Activated CD8-positive, alpha-beta T cell treated with anti-CD3 and anti-CD28 coated beads, Interleukin-2, amount 10 ng/mL, durations not matched to agents 7 days and 5 days (primary cell): ENCODE results near the gene ALKBH1. TPM values are rescaled to one million over a fixed set of nuclear protein-coding genes. Genes with fewer than 3 reads are reported as not detected.
"Not testable (repeated sequence)": the region's sequence is repeated elsewhere in the genome, so short reads cannot be mapped to it uniquely, and the experiment has no call there.

Source experiments
- ATAC-seq: fragments of 150-1000 bp; cut with Tn5 transposase; one replicate; pipeline ENCODE4 v1.10.0; 2021; ENCODE audit warnings: moderate library complexity
- CTCF ChIA-PET: fragments of 350-600 bp; sonication (Branson Sonifier 250); formaldehyde crosslinking; loops from one replicate; lab custom pipeline; 2021; ENCODE audit warnings: antibody characterized with exemption; lab: Charles Lee
- POLR2A ChIA-PET: fragments of 350-600 bp; sonication (Branson Sonifier 250); formaldehyde crosslinking; loops from one replicate; lab custom pipeline; 2021; ENCODE audit warnings: antibody characterized with exemption; lab: Charles Lee
- DNase-seq: peaks from one replicate; pipeline ENCODE4 v3.0.0-alpha.2; 2020
- H3K27ac Mint-ChIP-seq: one replicate; pipeline ENCODE4 v1.8.0; 2021; ENCODE audit warnings: mild to moderate bottlenecking, mixed read lengths
- H3K27me3 Mint-ChIP-seq: one replicate; pipeline ENCODE4 v1.8.0; 2021; ENCODE audit warnings: low read depth, mixed read lengths
- H3K36me3 Mint-ChIP-seq: one replicate; pipeline ENCODE4 v1.8.0; 2021; ENCODE audit warnings: low read depth, mixed read lengths
- H3K4me1 Mint-ChIP-seq: one replicate; pipeline ENCODE4 v1.8.0; 2021; ENCODE audit warnings: low read depth, mixed read lengths
- H3K4me3 Mint-ChIP-seq: one replicate; pipeline ENCODE4 v1.8.0; 2021; ENCODE audit warnings: mild to moderate bottlenecking, mixed read lengths
- H3K9me3 Mint-ChIP-seq: one replicate; pipeline ENCODE4 v1.8.0; 2022; ENCODE audit warnings: mixed read lengths; ENCODE audit not compliant: insufficient read depth
- total RNA-seq, 2 experiments: library from RNA; stranded (reverse); gene quantifications; one replicate each; pipeline ENCODE4 v1.2.3, GENCODE V29; 2021

ALKBH1 gene
- total RNA-seq: 10 to 100 TPM; 12.9 to 14.8 TPM

DNA sequence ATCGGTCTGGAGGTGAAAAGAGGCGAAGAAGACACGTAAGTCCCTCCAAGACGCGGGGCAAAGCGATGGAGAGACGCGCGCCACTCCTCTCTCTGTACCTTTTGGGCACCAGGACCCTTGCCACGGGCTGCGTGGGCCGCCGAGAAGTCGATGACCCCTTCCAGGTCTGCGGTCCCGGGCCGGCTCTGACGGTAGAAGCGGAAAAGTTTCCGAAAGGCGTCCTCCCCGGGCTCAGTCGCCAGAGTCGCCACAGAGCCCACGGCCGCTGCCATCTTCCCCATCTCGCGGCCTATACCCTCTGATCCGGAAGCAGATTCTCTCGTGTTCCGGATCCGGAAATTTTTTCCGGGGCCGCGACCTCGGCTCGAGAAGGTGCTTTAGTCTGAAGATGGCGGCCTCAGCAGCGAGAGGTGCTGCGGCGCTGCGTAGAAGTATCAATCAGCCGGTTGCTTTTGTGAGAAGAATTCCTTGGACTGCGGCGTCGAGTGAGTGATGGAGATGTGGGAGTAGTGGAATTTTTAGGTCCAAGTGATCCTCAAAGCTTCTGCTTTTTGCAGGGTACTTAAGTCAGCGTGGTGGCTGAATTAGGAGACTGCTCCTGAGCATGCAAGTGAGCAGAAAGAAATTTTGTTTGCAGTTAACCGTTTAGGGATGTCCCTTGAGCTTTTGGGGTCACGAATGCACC, at the start of gene ALKBH1, which contains the start of gene SLIRP:
ALKBH1 (minus strand) TSS at position 300 of the 685 bp plus-strand sequence; CDS start at position 281, 19 bp downstream.
SLIRP (plus strand) TSS at position 380 of the 685 bp plus-strand sequence; CDS start at position 389, 9 bp downstream.
- peak; percentile 93 for DNase-seq
- CTCF ChIA-PET: interaction anchor here (1.1 to 5.0 kb wide), 3 partner anchors 14 to 249 kb away, joined by 4 to 24 read pairs (median 4); no protein-coding TSS in a partner anchor
- ATAC-seq: peak; percentile 99
- H3K9me3 Mint-ChIP-seq: no peaks in the 10 kb centered on the region
- H3K4me1 Mint-ChIP-seq: peaks cover 28% of the 10 kb centered on the region
- H3K36me3 Mint-ChIP-seq: peaks cover 39% of the 10 kb centered on the region
- no peaks in the 10 kb centered on the region for H3K27me3 Mint-ChIP-seq
- peak within 1 kb of the TSS; percentile 89 for H3K4me3 Mint-ChIP-seq
- H3K27ac Mint-ChIP-seq: peak within 1 kb of the TSS; percentile 90
- POLR2A ChIA-PET: interaction anchor here (0.6 to 1.6 kb wide), 6 partner anchors 8 to 251 kb away, joined by 3 to 4 read pairs (median 3); partner anchors contain the start of gene VIPAS39

DNA sequence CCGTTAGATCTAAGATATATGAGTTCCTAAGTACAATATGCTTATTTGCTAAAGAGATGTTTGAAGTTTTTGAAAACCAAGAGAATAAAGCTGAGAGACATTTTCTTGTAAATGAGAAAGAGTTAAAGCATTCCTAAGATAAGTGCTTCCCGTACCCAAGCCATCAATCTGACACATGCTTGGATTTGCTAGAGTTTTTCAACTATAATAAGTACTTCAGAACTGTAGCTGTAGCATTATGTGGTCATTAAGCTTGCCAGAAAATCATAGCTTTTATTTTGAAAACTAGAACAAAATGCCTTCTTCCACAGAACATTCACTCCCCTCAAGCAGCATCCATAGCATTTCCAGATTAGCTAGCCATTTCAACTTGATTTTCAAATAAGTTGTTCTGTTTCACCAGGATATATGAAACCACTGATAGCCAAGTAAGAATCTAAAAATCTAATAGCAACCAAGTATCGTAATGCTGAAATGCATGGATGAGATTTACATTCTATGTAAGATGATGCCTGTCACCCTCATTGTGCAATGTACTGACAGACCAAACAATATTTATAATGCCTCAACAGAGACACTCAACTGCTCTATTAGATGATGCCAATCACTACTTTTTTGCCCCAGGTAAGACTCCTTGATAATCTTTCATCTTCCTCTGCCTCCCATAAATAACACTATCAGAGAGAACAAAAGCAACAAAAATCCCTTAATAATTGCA, 45.1 kb upstream of the ALKBH1 start:
- ATAC-seq: no peak

DNA sequence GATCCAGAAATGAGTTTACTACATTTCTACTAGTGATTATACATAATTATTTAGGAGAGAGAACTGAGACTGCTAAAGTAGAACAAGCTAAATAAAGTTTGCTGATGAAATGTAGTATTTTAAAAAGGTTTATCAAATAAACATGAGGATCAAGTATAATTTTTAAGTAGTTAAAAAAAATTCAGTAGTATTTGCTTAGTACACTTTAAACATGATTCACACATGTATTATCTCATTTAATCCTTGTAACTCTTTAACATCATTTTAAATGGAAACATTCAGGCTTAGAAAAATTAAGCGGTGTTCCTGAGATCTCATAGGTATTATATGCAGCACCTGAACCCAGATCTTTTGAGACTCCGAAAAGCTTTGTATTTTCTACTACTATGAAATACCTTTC, 44.4 kb upstream of the ALKBH1 start:
- Mint-ChIP-seq H3K9me3 (no peaks in the 10 kb centered on the region), H3K36me3 (peaks cover 56% of the 10 kb centered on the region), H3K27ac (no peak overlapping the region)

More for the DNA sequence above, 45.1 kb upstream of the ALKBH1 start:
- Mint-ChIP-seq H3K36me3 (peaks cover 57% of the 10 kb centered on the region), H3K4me1 (peaks cover 16% of the 10 kb centered on the region), H3K27me3 (no peaks in the 10 kb centered on the region), H3K27ac (no peak overlapping the region), H3K9me3 (no peaks in the 10 kb centered on the region), H3K4me3 (no peak overlapping the region)
- ChIA-PET CTCF (interaction anchor here (0.9 to 1.5 kb wide), 3 partner anchors 8 to 44 kb away, joined by 3 to 4 read pairs (median 3); partner anchors contain the start of gene SNW1), POLR2A (no interaction called here)
- DNase-seq: no peak

GRCh38 chr14:77747425-77747824, 39.6 kb upstream of the ALKBH1 start:
- H3K36me3 Mint-ChIP-seq: peaks cover 55% of the 10 kb centered on the region
- ATAC-seq, H3K9me3 Mint-ChIP-seq, H3K4me3 Mint-ChIP-seq, H3K4me1 Mint-ChIP-seq, H3K27me3 Mint-ChIP-seq, DNase-seq, CTCF ChIA-PET, POLR2A ChIA-PET, H3K27ac Mint-ChIP-seq: not testable (repeated sequence)

More for the DNA sequence above, 44.4 kb upstream of the ALKBH1 start:
- ChIA-PET CTCF (interaction anchor here (0.9 to 1.5 kb wide), 3 partner anchors 8 to 44 kb away, joined by 3 to 4 read pairs (median 3); partner anchors contain the start of gene SNW1), POLR2A (interaction anchor here (0.6 kb wide), 1 partner anchor 239 kb away, joined by 3 read pairs; no protein-coding TSS in a partner anchor)
- Mint-ChIP-seq H3K4me3 (no peak overlapping the region), H3K27me3 (no peaks in the 10 kb centered on the region), H3K4me1 (peaks cover 9% of the 10 kb centered on the region)
- no peak for DNase-seq
- no peak for ATAC-seq

GRCh38 chr14:77746064-77746702, 38.4 kb upstream of the ALKBH1 start:
- H3K4me1 Mint-ChIP-seq: peaks cover 6% of the 10 kb centered on the region
- ATAC-seq (no peak), DNase-seq (no peak)
- CTCF ChIA-PET: interaction anchor here (0.9 kb wide), 1 partner anchor 287 kb away, joined by 4 read pairs; no protein-coding TSS in a partner anchor
- no peaks in the 10 kb centered on the region for H3K27me3 Mint-ChIP-seq
- no peak overlapping the region for H3K4me3 Mint-ChIP-seq
- H3K27ac Mint-ChIP-seq: no peak overlapping the region
- POLR2A ChIA-PET: interaction anchor here (0.7 to 0.9 kb wide), 2 partner anchors 15 to 147 kb away, joined by 5 to 6 read pairs; partner anchors contain the start of gene SNW1
- H3K36me3 Mint-ChIP-seq: peaks cover 59% of the 10 kb centered on the region
- H3K9me3 Mint-ChIP-seq: no peaks in the 10 kb centered on the region

GRCh38 chr14:77741438-77741837, 33.6 kb upstream of the ALKBH1 start:
- Mint-ChIP-seq H3K27me3 (no peaks in the 10 kb centered on the region), H3K4me1 (peaks cover 10% of the 10 kb centered on the region), H3K9me3 (no peaks in the 10 kb centered on the region), H3K36me3 (peaks cover 52% of the 10 kb centered on the region), H3K4me3 (no peak overlapping the region), H3K27ac (peak overlapping the region; percentile 48)
- DNase-seq: no peak
- CTCF ChIA-PET: interaction anchor here (1.3 kb wide), 2 partner anchors 12 to 22 kb away, joined by 3 to 4 read pairs; no protein-coding TSS in a partner anchor
- POLR2A ChIA-PET: no interaction called here
- ATAC-seq: no peak

- peaks cover 10% of the 10 kb centered on the region for H3K4me1 Mint-ChIP-seq
These were observed 30.9 kb upstream of the ALKBH1 start for GRCh38 chr14:77738559-77739250.

GRCh38 chr14:77730976-77731497, 23.2 kb upstream of the ALKBH1 start:
- CTCF ChIA-PET: interaction anchor here (1.0 kb wide), 1 partner anchor 11 kb away, joined by 3 read pairs; no protein-coding TSS in a partner anchor
- POLR2A ChIA-PET: no interaction called here
- no peaks in the 10 kb centered on the region for H3K9me3 Mint-ChIP-seq
- H3K27ac Mint-ChIP-seq: no peak overlapping the region
- no peak overlapping the region for H3K4me3 Mint-ChIP-seq
- ATAC-seq (no peak), DNase-seq (no peak)
- H3K4me1 Mint-ChIP-seq: no peaks in the 10 kb centered on the region
- no peaks in the 10 kb centered on the region for H3K27me3 Mint-ChIP-seq
- H3K36me3 Mint-ChIP-seq: peaks cover 66% of the 10 kb centered on the region

More at GRCh38 chr14:77738559-77739250, 30.9 kb upstream of the ALKBH1 start:
- DNase-seq (no peak), ATAC-seq (peak; percentile 74)
- no peaks in the 10 kb centered on the region for H3K9me3 Mint-ChIP-seq
- ChIA-PET CTCF (no interaction called here), POLR2A (interaction anchor here (0.7 kb wide), 1 partner anchor 97 kb away, joined by 3 read pairs; no protein-coding TSS in a partner anchor)
- H3K27ac Mint-ChIP-seq: peak overlapping the region; percentile 37
- H3K36me3 Mint-ChIP-seq: peaks cover 56% of the 10 kb centered on the region
- H3K27me3 Mint-ChIP-seq: no peaks in the 10 kb centered on the region
- no peak overlapping the region for H3K4me3 Mint-ChIP-seq

GRCh38 chr14:77722301-77722700, 14.5 kb upstream of the ALKBH1 start:
- peaks cover 66% of the 10 kb centered on the region for H3K36me3 Mint-ChIP-seq
- POLR2A ChIA-PET: interaction anchor here (0.8 kb wide), 1 partner anchor 14 kb away, joined by 3 read pairs; no protein-coding TSS in a partner anchor
- H3K4me3 Mint-ChIP-seq: no peak overlapping the region
- no peak for DNase-seq
- CTCF ChIA-PET: no interaction called here
- no peaks in the 10 kb centered on the region for H3K9me3 Mint-ChIP-seq
- H3K27me3 Mint-ChIP-seq: no peaks in the 10 kb centered on the region
- no peak for ATAC-seq
- no peak overlapping the region for H3K27ac Mint-ChIP-seq
- H3K4me1 Mint-ChIP-seq: no peaks in the 10 kb centered on the region

DNA sequence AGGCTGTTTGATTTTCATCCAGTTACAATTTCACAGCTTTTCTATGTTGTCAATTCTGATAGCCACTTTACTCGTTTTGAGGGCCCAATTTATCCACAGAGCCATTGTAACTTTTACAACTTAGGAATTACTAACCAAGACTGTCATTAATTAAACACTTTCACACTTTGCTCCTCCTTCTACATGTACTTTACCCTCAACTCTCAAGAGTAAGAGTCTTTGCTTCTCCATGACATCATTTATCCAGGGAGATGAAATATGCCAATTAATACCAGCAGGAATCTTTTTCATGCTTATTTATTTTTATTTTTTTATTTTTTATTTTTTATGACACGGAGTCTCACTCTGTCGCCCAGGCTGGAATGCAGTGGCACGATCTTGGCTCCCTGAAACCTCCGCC, 13.6 kb upstream of the ALKBH1 start:
- no peaks in the 10 kb centered on the region for H3K27me3 Mint-ChIP-seq
- H3K27ac Mint-ChIP-seq: no peak overlapping the region
- CTCF ChIA-PET: interaction anchor here (0.7 to 1.0 kb wide), 3 partner anchors 11 to 262 kb away, joined by 3 read pairs; no protein-coding TSS in a partner anchor
- POLR2A ChIA-PET: interaction anchor here (1.2 kb wide), 1 partner anchor 38 kb away, joined by 3 read pairs; no protein-coding TSS in a partner anchor
- ATAC-seq (no peak), DNase-seq (no peak)
- no peaks in the 10 kb centered on the region for H3K9me3 Mint-ChIP-seq
- H3K4me1 Mint-ChIP-seq: no peaks in the 10 kb centered on the region
- peaks cover 63% of the 10 kb centered on the region for H3K36me3 Mint-ChIP-seq
- H3K4me3 Mint-ChIP-seq: no peak overlapping the region
